Adrenal gland (tissue), 5 donors: ENCODE measurements around the gene ZDHHC16.
"Not testable (repeated sequence)": the region's sequence is repeated elsewhere in the genome, so short reads cannot be mapped to it uniquely, and the experiment has no call there.

ENCODE experiments used
- POLR2A ChIP-seq, 2 donors: fragments of 450-650 bp; IDR thresholded peaks; one replicate each; pipeline ENCODE4 v1.6.1; 2017; ENCODE audit warnings: antibody characterized with exemption in 2 of 2, mild to moderate bottlenecking in 2 of 2, moderate library complexity in 1 of 2
- TF ChIP-seq, protein P1 (sequence below), 6 experiments: fragments of 450-650 bp in 4 of 6; fragments of 200-600 bp in 2 of 6; sonication (generic) in 1 of 6; IDR thresholded peaks; 1 replicate in 5 of 6; 2 replicates in 1 of 6; pipeline versions ENCODE4 v1.5.1 to v1.8.0; 2016 to 2021; ENCODE audit warnings: antibody characterized with exemption in 6 of 6, mild to moderate bottlenecking in 2 of 6, moderate library complexity in 1 of 6
- donor health status: DM: no; HTN: no; CAD: no.

- TF ChIP-seq, protein P1, sequence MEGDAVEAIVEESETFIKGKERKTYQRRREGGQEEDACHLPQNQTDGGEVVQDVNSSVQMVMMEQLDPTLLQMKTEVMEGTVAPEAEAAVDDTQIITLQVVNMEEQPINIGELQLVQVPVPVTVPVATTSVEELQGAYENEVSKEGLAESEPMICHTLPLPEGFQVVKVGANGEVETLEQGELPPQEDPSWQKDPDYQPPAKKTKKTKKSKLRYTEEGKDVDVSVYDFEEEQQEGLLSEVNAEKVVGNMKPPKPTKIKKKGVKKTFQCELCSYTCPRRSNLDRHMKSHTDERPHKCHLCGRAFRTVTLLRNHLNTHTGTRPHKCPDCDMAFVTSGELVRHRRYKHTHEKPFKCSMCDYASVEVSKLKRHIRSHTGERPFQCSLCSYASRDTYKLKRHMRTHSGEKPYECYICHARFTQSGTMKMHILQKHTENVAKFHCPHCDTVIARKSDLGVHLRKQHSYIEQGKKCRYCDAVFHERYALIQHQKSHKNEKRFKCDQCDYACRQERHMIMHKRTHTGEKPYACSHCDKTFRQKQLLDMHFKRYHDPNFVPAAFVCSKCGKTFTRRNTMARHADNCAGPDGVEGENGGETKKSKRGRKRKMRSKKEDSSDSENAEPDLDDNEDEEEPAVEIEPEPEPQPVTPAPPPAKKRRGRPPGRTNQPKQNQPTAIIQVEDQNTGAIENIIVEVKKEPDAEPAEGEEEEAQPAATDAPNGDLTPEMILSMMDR (IDR thresholded peaks at IDR 0.05), result not testable (repeated sequence)
- TF ChIP-seq POLR2A (IDR thresholded peaks at IDR 0.05), result not testable (repeated sequence)
These were observed 39.5 kb upstream of the ZDHHC16 start for GRCh38 chr10:97406483-97406882.
